Ureter (tissue), 1 donor: ENCODE data around the gene NDUFA7. TPM values are rescaled to one million over a fixed set of nuclear protein-coding genes. Genes with fewer than 3 reads are reported as not detected.
A peak's percentile ranks its signal among the peaks of the same experiment; 100 is the strongest.
"Not testable (repeated sequence)": the region's sequence is repeated elsewhere in the genome, so short reads cannot be mapped to it uniquely, and the experiment has no call there.

ENCODE experiments used
- DNase-seq: peaks from one replicate; pipeline ENCODE4 v3.0.0-alpha.2; 2020; ENCODE audit warnings: low spot score
- total RNA-seq: library from RNA; stranded (reverse); gene quantifications from one replicate; pipeline ENCODE4 v1.2.4, GENCODE V29; 2023
- donor health status: DM: yes; HTN: yes; CAD: no.

The NDUFA7 gene
- total RNA-seq, 1 donor from 2014 or later, result 53.0 TPM

DNA sequence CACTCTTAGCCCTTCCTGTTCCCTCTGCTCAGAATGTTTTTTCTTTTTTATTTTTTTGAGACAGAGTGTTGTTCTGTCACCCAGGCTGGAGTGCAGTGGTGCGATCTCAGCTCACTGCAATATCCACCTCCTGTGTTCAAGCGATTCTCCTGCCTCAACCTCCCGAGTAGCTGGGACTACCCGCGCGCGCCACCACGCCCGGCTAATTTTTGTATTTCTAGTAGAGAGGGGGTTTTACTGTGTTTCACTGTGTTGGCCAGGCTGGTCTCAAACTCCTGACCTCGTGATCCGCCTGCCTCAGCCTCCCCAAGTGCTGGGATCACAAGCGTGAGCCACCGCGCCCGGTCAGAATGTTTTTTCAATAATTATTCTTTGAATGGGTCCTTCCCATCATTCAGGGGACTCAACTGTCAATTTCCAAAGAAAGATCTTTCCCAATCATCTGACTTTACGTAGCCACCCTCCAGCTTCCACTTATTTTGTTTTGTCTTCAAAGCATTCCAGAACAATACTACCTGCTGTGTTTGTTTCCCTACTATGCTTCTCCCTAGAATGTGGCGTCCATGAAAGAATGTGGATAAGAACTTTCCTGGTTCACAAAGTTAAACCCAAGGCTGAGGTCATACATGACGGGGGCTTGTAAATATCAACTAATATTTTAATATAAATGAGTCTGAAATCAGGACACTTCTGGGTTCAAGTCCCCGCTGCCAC, 1.2 kb downstream of the NDUFA7 start:
- no peak for DNase-seq

DNA sequence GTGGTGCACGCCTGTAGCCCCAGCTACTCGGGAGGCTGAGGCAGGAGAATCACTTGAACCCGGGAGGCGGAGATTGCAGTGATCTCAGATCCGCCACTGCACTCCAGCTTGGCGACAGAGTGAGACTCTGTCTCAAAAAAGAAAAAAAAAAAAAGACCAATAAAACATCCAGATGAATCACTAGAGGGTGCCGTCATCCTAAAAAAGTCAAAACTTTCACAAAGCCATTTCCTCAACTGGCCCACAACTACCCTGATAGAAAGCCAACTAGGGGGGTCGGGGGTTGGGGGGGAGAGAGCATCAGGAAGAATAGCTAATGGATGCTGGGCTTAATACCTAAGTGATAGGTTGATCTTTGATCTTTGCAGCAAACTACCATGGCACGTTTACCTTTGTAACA, 2.3 kb downstream of the NDUFA7 start:
- DNase-seq, result not testable (repeated sequence)

- DNase-seq, result no peak
Measured at GRCh38 chr19:8316351-8317125, 4.6 kb downstream of the NDUFA7 start.

- not testable (repeated sequence) for DNase-seq
Measured at GRCh38 chr19:8314981-8315640, 6.1 kb downstream of the NDUFA7 start.

GRCh38 chr19:8311461-8312260, 9.5 kb downstream of the NDUFA7 start:
- no peak for DNase-seq

- DNase-seq, result no peak
Measured at GRCh38 chr19:8310342-8311055, 10.7 kb downstream of the NDUFA7 start.

DNA sequence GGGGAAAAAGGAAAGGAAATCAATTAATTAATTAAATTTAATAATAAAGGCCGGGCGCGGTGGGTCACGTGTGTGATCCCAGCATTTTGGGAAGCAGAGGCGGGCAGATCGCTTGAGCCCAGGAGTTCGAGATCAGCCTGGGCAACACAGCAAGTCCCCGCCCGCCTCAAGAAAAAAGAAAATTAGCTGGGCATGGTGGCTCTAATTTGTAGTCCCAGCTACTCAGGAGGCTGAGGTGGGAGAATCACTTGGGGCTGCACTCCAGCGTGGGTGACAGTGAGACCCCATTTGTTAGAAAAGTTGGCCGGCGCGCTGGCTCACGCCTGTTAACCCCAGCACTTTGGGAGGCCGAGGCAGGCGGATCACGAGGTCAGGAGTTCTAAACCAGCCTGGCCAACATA, 12.3 kb downstream of the NDUFA7 start:
- DNase-seq, result peak; percentile 40

- peak; percentile 86 for DNase-seq
Measured at GRCh38 chr19:8307965-8308866, 13.0 kb downstream of the NDUFA7 start, which contains the start of gene CD320. CD320 (minus strand) TSS chr19:8308358; CDS start chr19:8308290, 68 bp downstream.

DNA sequence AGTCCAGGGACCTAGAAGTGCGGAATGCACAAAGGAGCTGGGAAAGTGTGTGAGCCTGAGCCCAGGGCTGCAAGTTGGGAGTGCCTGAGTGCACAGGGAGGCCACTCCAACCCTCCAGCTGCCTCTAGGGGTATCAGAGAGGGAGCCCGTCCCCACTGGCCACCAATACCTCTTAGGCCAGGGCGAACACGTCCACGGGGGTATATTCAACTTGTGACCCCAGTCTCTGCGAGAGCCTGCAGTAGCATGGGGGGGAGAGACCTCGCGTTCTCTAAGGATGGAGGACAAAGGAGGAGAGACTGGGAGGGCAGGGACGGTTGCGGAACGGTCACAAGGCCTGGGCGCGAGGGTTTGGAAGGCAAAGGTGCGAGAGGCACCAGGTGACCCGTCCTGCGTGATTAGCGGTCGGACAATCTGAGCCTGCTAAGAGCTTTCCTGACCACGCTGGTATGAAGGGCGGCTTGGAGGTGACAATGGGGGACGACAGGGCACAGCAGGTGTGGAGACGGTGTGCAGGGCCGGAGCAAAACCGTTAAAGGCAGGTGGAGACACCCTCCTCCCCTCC, 13.7 kb downstream of the NDUFA7 start:
- peak; percentile 42 for DNase-seq

- DNase-seq, result peak; percentile 41
Measured at GRCh38 chr19:8306235-8307054, 14.7 kb downstream of the NDUFA7 start.

DNA sequence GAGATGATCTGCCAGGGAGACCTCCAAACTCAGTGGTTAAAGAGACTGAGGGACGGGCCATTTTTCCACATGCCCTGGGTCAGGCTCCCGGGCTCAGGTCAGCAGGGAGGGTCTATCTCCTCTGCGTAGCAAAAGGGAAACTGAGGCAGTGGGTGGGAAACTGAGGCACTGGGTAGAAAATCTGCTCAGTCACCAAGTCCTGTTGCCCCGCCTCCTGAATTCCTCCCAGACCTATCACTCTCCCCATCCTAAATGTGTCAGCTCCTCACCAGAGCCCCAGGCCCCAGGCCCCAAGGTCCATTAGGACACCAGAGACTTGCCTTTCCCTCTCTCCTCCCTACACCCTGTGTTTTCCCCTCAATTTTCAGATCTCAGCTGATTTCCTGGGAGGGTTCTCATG, 15.4 kb downstream of the NDUFA7 start:
- DNase-seq, result peak; percentile 31

DNA sequence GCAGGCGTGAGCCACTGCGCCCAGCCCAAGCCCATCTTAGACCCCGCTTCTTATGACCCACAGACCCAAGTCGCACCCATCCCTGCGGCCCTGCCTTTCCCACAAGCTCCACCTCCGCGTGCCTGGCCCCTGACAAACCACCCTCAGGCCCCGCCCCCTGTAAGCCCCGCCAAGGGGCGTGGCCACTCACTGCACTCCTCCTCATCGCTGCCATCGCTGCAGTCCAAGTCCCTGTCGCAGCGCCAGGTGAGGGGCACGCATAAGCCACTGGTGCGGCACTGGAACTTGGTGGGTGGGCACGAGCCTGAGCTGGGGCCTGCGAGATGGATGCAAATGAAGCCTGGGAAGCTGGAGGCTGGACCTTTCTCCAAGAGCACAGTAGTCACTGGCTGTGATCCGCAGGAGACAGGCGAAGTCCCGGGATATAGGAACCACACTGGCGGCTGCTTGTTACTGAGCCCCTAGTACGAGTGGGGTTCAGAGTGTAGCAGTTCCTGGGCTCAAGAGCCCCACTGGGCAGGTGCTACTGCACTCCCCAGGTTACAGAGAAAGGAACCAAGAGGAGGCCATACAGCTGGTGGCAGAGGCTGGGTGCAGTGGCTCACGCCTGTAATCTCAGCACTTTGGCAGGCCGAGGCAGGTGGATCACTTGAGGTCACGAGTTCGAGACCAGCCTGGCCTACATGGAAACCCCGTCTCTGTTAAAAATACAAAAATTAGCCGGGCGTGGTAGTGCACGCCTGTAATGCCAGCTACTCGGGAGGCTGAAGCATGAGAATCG, 16.1 kb downstream of the NDUFA7 start:
- DNase-seq, result peak; percentile 41

GRCh38 chr19:8302734-8303133, 18.4 kb downstream of the NDUFA7 start:
- peak; percentile 31 for DNase-seq

- DNase-seq, result peak; percentile 44
Measured at GRCh38 chr19:8302357-8302691, 18.9 kb downstream of the NDUFA7 start.

DNA sequence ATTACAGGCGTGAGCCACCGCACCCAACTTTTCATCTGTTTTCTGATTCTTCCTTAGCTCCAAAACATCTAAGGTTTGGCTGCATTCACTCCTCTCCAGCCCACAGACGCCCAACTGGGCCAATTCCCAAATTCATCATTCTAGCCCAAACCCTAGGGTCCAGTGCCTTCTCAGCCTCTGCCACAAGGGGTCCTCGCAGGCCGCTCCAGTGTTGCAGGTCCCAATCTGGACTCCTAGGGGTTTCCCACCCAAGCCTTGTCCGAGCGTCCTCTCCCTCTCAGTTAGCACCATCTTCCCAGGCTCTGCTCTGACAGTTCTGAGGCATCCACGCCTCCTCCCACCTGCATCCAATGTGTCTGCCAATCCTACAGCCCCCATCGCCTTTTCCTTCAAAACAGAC, 29.8 kb downstream of the NDUFA7 start:
- not testable (repeated sequence) for DNase-seq

- not testable (repeated sequence) for DNase-seq
Measured at GRCh38 chr19:8276508-8276907, 44.7 kb downstream of the NDUFA7 start.

DNA sequence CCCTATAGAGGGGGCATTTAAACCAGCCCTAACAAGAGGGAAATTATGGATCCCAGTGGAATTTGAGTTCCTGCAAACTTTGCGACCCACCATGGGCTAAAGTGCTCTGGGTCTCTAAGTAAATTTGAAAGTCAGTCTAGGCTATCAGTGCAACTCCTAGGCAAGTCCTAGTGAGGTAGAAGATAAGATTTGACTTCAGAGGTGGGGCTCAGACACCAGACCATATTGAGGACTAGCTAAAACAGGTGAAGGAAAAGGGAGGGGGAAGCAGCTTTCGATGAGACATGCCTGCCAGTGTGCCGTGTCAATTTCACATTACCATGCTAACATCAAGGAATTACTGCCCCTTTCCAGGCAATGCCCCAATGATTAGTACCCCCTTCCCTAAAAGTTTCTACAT, 51.5 kb downstream of the NDUFA7 start:
- DNase-seq, result no peak

DNA sequence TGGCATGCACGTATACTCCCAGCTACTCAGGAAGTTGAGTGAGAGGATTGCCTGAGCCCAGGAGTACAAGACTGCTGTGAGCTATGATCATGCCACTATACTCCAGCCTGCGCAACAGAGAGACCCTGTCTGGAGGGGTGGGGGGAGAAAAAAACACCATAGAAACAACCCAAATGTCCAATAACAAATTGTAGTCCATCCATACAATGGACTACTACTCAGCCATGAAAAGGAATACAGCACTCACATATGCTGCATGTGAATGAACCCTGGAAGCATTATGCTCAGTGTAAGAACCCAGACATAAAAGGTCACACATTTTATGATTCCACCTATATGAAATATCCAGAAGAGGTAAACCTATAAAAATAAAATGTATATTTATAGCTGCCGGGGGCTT, 55.3 kb downstream of the NDUFA7 start:
- no peak for DNase-seq
